GM18505 (cell line): ENCODE data around the gene KCTD15.

Source experiments
- ATAC-seq: cut with Tn5 transposase; IDR thresholded peaks from one replicate; pipeline ENCODE4 v1.9.1; 2021; ENCODE audit not compliant: unreplicated experiment
- POLR2A ChIP-seq: IDR thresholded peaks from 4 replicates; pipeline ENCODE4 v1.6.1; 2011; ENCODE audit warnings: borderline replicate concordance; ENCODE audit not compliant: insufficient read depth, insufficient read length; ENCODE audit errors: extremely low read depth

The KCTD15 gene

GRCh38 chr19:33777753-33778088 is 18.9 kb upstream of the KCTD15 start:
- no peak for ATAC-seq
- no peak for TF ChIP-seq POLR2A

- peak; percentile 88 for ATAC-seq
- TF ChIP-seq POLR2A: no peak
Measured at GRCh38 chr19:33778089-33778791, 18.4 kb upstream of the KCTD15 start.

GRCh38 chr19:33779849-33780248 is 16.8 kb upstream of the KCTD15 start:
- ATAC-seq: no peak
- TF ChIP-seq POLR2A: no peak

- TF ChIP-seq POLR2A: no peak
- ATAC-seq: no peak
Measured at GRCh38 chr19:33780251-33780650, 16.4 kb upstream of the KCTD15 start.

GRCh38 chr19:33780746-33781145 is 15.9 kb upstream of the KCTD15 start:
- ATAC-seq: no peak

GRCh38 chr19:33781415-33781935 is 15.2 kb upstream of the KCTD15 start:
- TF ChIP-seq POLR2A: no peak
- no peak for ATAC-seq

More at GRCh38 chr19:33780746-33781145, 15.9 kb upstream of the KCTD15 start:
- TF ChIP-seq POLR2A: no peak

GRCh38 chr19:33781996-33782395 is 14.7 kb upstream of the KCTD15 start:
- TF ChIP-seq POLR2A: no peak
- ATAC-seq: no peak

GRCh38 chr19:33784432-33784831 is 12.2 kb upstream of the KCTD15 start:
- ATAC-seq: no peak

GRCh38 chr19:33785795-33786194 is 10.9 kb upstream of the KCTD15 start:
- no peak for ATAC-seq
- no peak for TF ChIP-seq POLR2A

More at GRCh38 chr19:33784432-33784831, 12.2 kb upstream of the KCTD15 start:
- no peak for TF ChIP-seq POLR2A

GRCh38 chr19:33788676-33789075 is 8.0 kb upstream of the KCTD15 start:
- ATAC-seq: no peak
- TF ChIP-seq POLR2A: no peak

- no peak for ATAC-seq
- no peak for TF ChIP-seq POLR2A
Measured at GRCh38 chr19:33789344-33789743, 7.3 kb upstream of the KCTD15 start.

GRCh38 chr19:33794683-33795369 is 1.8 kb upstream of the KCTD15 start:
- no peak for TF ChIP-seq POLR2A
- ATAC-seq: no peak

- no peak for TF ChIP-seq POLR2A
- no peak for ATAC-seq
Measured at GRCh38 chr19:33795370-33796163, 1.1 kb upstream of the KCTD15 start.
